ENCODE results near the gene IFT88.
A peak's percentile ranks its signal among the peaks of the same experiment; 100 is the strongest.

Gene IFT88

GRCh38 chr13:20706661-20707060 is 139.7 kb downstream of the IFT88 start:
- TF ChIP-seq ZNF8 (CRISPR knock-in tag; IDR thresholded peaks at IDR 0.05) (no peak), ZC3H10 (CRISPR knock-in tag; IDR thresholded peaks at IDR 0.05) (no peak), PATZ1 (CRISPR knock-in tag; IDR thresholded peaks at IDR 0.05; ENCODE audit: borderline replicate concordance) (no peak), ZNF565 (CRISPR knock-in tag; conservative IDR thresholded peaks at IDR 0.05; ENCODE audit: low read depth) (no peak), ZNF70 (CRISPR knock-in tag; IDR thresholded peaks at IDR 0.05) (no peak), ISL1 (CRISPR knock-in tag; IDR thresholded peaks at IDR 0.05) (no peak)
- ATAC-seq: no peak

GRCh38 chr13:20708216-20708615 is 141.3 kb downstream of the IFT88 start:
- TF ChIP-seq BACH2 (CRISPR knock-in tag; IDR thresholded peaks at IDR 0.05; ENCODE audit: borderline replicate concordance) (no peak), CSDC2 (CRISPR knock-in tag; IDR thresholded peaks at IDR 0.05) (no peak), GLIS3 (CRISPR knock-in tag; IDR thresholded peaks at IDR 0.05) (no peak), ZNF565 (CRISPR knock-in tag; conservative IDR thresholded peaks at IDR 0.05; ENCODE audit: low read depth) (no peak), ZNF70 (CRISPR knock-in tag; IDR thresholded peaks at IDR 0.05) (no peak)
- ATAC-seq: no peak

- no peak for TF ChIP-seq CREB5 (CRISPR knock-in tag; IDR thresholded peaks at IDR 0.05; ENCODE audit: low read depth)
- TF ChIP-seq ZNF8 (CRISPR knock-in tag; IDR thresholded peaks at IDR 0.05): no peak
- no peak for TF ChIP-seq ZFP3 (CRISPR knock-in tag; IDR thresholded peaks at IDR 0.05)
- TF ChIP-seq ZFP30 (CRISPR knock-in tag; IDR thresholded peaks at IDR 0.05): no peak
- TF ChIP-seq ZNF565 (CRISPR knock-in tag; conservative IDR thresholded peaks at IDR 0.05; ENCODE audit: low read depth): no peak
- TF ChIP-seq ZNF70 (CRISPR knock-in tag; IDR thresholded peaks at IDR 0.05): no peak
- TF ChIP-seq ARNTL (CRISPR knock-in tag; IDR thresholded peaks at IDR 0.05; ENCODE audit: borderline replicate concordance, low read depth): no peak
- no peak for TF ChIP-seq SNAI2 (CRISPR knock-in tag; IDR thresholded peaks at IDR 0.05)
- ATAC-seq: peak; percentile 5; the same call in 2 of the 3 replicates
These were observed 142.4 kb downstream of the IFT88 start for GRCh38 chr13:20709369-20709768.

- TF ChIP-seq POU6F1 (CRISPR knock-in tag; IDR thresholded peaks at IDR 0.05; ENCODE audit: borderline replicate concordance, low read depth): no peak
- no peak for TF ChIP-seq CSDC2 (CRISPR knock-in tag; IDR thresholded peaks at IDR 0.05)
- TF ChIP-seq ZFP3 (CRISPR knock-in tag; IDR thresholded peaks at IDR 0.05): no peak
- TF ChIP-seq OSR1 (CRISPR knock-in tag; IDR thresholded peaks at IDR 0.05): no peak
- no peak for TF ChIP-seq PPARA (CRISPR knock-in tag; IDR thresholded peaks at IDR 0.05; ENCODE audit: borderline replicate concordance)
- no peak for TF ChIP-seq GLIS3 (CRISPR knock-in tag; IDR thresholded peaks at IDR 0.05)
- TF ChIP-seq RARB (CRISPR knock-in tag; IDR thresholded peaks at IDR 0.05): no peak
- no peak for TF ChIP-seq ARNTL (CRISPR knock-in tag; IDR thresholded peaks at IDR 0.05; ENCODE audit: borderline replicate concordance, low read depth)
- TF ChIP-seq ESRRG (CRISPR knock-in tag; IDR thresholded peaks at IDR 0.05): no peak
- no peak for TF ChIP-seq ISL1 (CRISPR knock-in tag; IDR thresholded peaks at IDR 0.05)
- no peak for TF ChIP-seq ZC3H10 (CRISPR knock-in tag; IDR thresholded peaks at IDR 0.05)
- no peak for TF ChIP-seq ZFP30 (CRISPR knock-in tag; IDR thresholded peaks at IDR 0.05)
- no peak for TF ChIP-seq BACH2 (CRISPR knock-in tag; IDR thresholded peaks at IDR 0.05; ENCODE audit: borderline replicate concordance)
- no peak for TF ChIP-seq CREB5 (CRISPR knock-in tag; IDR thresholded peaks at IDR 0.05; ENCODE audit: low read depth)
- no peak for TF ChIP-seq CSRNP3 (CRISPR knock-in tag; IDR thresholded peaks at IDR 0.05)
- no peak for TF ChIP-seq TOX (CRISPR knock-in tag; IDR thresholded peaks at IDR 0.05; ENCODE audit: borderline replicate concordance)
- no peak for TF ChIP-seq TSHZ2 (CRISPR knock-in tag; IDR thresholded peaks at IDR 0.05)
These were observed 142.8 kb downstream of the IFT88 start for GRCh38 chr13:20709782-20710181.

More at GRCh38 chr13:20709782-20710181, 142.8 kb downstream of the IFT88 start:
- no peak for ATAC-seq
